ENCODE results near the gene ZNF564. TPM values are rescaled to one million over a fixed set of nuclear protein-coding genes. Genes with fewer than 3 reads are reported as not detected.

Gene ZNF564
- total and polyA plus RNA-seq, 10 of the 15 experiments (the other 5 are each of a cell fraction or from before 2014, with no cell fraction given) = 1.5 to 8.9 (median 5.4) TPM

GRCh38 chr19:12484371-12485051 is 66.8 kb downstream of the ZNF564 start, which contains the start of gene ZNF709 (continued):
- no peak for TF ChIP-seq ZNF687 (IDR thresholded peaks at IDR 0.05)
- TF ChIP-seq BACH1 (IDR thresholded peaks at IDR 0.05; ENCODE audit: borderline replicate concordance) = peak; percentile 28; the same call in 1 of the 2 replicates

GRCh38 chr19:12484011-12484370 is 67.3 kb downstream of the ZNF564 start:
- H3K9ac ChIP-seq (ENCODE audit: control insufficient read depth, insufficient read depth, low read length) = peak overlapping the region; percentile 79
- CTCF ChIA-PET = interaction anchor here (0.9 to 1.6 kb wide), 5 partner anchors 10 to 561 kb away, joined by 3 to 4 read pairs (median 3); partner anchors contain the start of gene ZNF443
- intact Hi-C loops (cut with micrococcal nuclease; ENCODE audit: unreplicated experiment) = no loop called here
- 4% methylated on average over 13 of the region's 13 CpGs for WGBS (ENCODE audit: insufficient coverage, insufficient replicate concordance, low lambda C conversion rate, missing lambda C conversion rate)
- RAD21 ChIA-PET (ENCODE audit: unreplicated experiment) = interaction anchor here (1.4 kb wide), 1 partner anchor 12 kb away, joined by 6 read pairs; no protein-coding TSS in a partner anchor
- no peaks in the 10 kb centered on the region; the same call in 2 of the 3 replicates for H3K9me3 ChIP-seq (replicated peaks; ENCODE audit: control insufficient read depth, insufficient read depth, low read length)
- peaks cover 7% of the 10 kb centered on the region for H3K79me2 ChIP-seq (ENCODE audit: control insufficient read depth, insufficient read depth, low read length)
- no peaks in the 10 kb centered on the region for H3K4me1 ChIP-seq (ENCODE audit: control insufficient read depth, insufficient read depth, low read length)
- peak overlapping the region; percentile 68 for H3K27ac ChIP-seq (ENCODE audit: control insufficient read depth, insufficient read depth)
- peak overlapping the region; percentile 89 for H2AFZ ChIP-seq (ENCODE audit: control insufficient read depth, low read depth, low read length)
- no peaks in the 10 kb centered on the region for H3K27me3 ChIP-seq (replicated peaks in 1 of 2; ENCODE audit: control insufficient read depth in 2 of 2, insufficient read depth in 2 of 2, low read length in 1 of 2)
- H4K20me1 ChIP-seq (ENCODE audit: control insufficient read depth, insufficient read depth) = no peaks in the 10 kb centered on the region
- ATAC-seq (no peak), DNase-seq (ENCODE audit: low read depth, low spot score) (no peak), FAIRE-seq (no peak)
- in situ Hi-C loops (cut with MboI) = no loop called here
- peak overlapping the region; percentile 98 for H3K4me3 ChIP-seq
- POLR2A ChIA-PET = interaction anchor here (0.6 to 2.0 kb wide), 2 partner anchors 12 to 20 kb away, joined by 3 to 12 read pairs; no protein-coding TSS in a partner anchor
- no TSS peak for BruUV-seq (replicated peaks)
- H3K36me3 ChIP-seq (ENCODE audit: control insufficient read depth in 2 of 2, insufficient read depth in 2 of 2, low read length in 1 of 2) = no peaks in the 10 kb centered on the region
- peak overlapping the region; percentile 83 for H3K4me2 ChIP-seq (ENCODE audit: control insufficient read depth, insufficient read depth)
- SMC1A ChIA-PET (ENCODE audit: uncharacterized antibody, unreplicated experiment) = interaction anchor here (1.5 kb wide), 1 partner anchor 12 kb away, joined by 8 read pairs; no protein-coding TSS in a partner anchor
- TF ChIP-seq NRF1 (conservative IDR thresholded peaks at IDR 0.05; ENCODE audit: low read depth, low read length) = no peak
- no peak for TF ChIP-seq TAF1 (IDR thresholded peaks at IDR 0.05; ENCODE audit: borderline replicate concordance, low read depth, low read length)
- no peak for TF ChIP-seq BRCA1 (IDR thresholded peaks at IDR 0.05; ENCODE audit: low read depth, low read length)
- TF ChIP-seq ETV6 (conservative IDR thresholded peaks at IDR 0.05 in 1 of 2, IDR thresholded peaks at IDR 0.05 in 1 of 2; ENCODE audit: borderline replicate concordance in 1 of 2, low read depth in 1 of 2) = no peak
- TF ChIP-seq PAX5 (IDR thresholded peaks at IDR 0.05; ENCODE audit: borderline replicate concordance, low read depth, low read length) = no peak
- no peak for TF ChIP-seq BHLHE40 (IDR thresholded peaks at IDR 0.05; ENCODE audit: borderline replicate concordance in 1 of 2, low read depth in 2 of 2, low read length in 1 of 2)
- no peak for TF ChIP-seq PAX8 (IDR thresholded peaks at IDR 0.05)
- TF ChIP-seq CBX3 (IDR thresholded peaks at IDR 0.05; ENCODE audit: borderline replicate concordance, low read depth) = no peak
- TF ChIP-seq SMAD1 (IDR thresholded peaks at IDR 0.05; ENCODE audit: low read depth, partially characterized antibody) = no peak
- no peak for TF ChIP-seq ZNF687 (IDR thresholded peaks at IDR 0.05)
- TF ChIP-seq ZZZ3 (IDR thresholded peaks at IDR 0.05; ENCODE audit: control insufficient read depth, insufficient read length, low read depth) = no peak
- TF ChIP-seq HDAC2 (IDR thresholded peaks at IDR 0.05) = no peak
- no peak for TF ChIP-seq RBBP5 (conservative IDR thresholded peaks at IDR 0.05)

All from GM12878 (cell line).